ENCODE data around the gene PCGF2.
A peak's percentile ranks its signal among the peaks of the same experiment; 100 is the strongest.

PCGF2 gene

DNA sequence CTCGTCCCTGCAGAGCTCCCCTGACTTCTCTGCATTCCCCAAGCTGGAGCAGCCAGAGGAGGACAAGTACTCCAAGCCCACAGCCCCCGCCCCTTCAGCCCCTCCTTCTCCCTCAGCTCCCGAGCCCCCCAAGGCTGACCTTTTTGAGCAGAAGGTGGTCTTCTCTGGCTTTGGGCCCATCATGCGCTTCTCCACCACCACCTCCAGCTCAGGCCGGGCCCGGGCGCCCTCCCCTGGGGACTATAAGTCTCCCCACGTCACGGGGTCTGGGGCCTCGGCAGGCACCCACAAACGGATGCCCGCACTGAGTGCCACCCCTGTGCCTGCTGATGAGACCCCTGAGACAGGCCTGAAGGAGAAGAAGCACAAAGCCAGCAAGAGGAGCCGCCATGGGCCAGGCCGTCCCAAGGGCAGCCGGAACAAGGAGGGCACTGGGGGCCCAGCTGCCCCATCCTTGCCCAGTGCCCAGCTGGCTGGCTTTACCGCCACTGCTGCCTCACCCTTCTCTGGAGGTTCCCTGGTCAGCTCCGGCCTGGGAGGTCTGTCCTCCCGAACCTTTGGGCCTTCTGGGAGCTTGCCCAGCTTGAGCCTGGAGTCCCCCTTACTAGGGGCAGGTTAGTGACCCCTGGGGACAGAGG lies 31.6 kb downstream of the PCGF2 start:
- no peak for DNase-seq

DNA sequence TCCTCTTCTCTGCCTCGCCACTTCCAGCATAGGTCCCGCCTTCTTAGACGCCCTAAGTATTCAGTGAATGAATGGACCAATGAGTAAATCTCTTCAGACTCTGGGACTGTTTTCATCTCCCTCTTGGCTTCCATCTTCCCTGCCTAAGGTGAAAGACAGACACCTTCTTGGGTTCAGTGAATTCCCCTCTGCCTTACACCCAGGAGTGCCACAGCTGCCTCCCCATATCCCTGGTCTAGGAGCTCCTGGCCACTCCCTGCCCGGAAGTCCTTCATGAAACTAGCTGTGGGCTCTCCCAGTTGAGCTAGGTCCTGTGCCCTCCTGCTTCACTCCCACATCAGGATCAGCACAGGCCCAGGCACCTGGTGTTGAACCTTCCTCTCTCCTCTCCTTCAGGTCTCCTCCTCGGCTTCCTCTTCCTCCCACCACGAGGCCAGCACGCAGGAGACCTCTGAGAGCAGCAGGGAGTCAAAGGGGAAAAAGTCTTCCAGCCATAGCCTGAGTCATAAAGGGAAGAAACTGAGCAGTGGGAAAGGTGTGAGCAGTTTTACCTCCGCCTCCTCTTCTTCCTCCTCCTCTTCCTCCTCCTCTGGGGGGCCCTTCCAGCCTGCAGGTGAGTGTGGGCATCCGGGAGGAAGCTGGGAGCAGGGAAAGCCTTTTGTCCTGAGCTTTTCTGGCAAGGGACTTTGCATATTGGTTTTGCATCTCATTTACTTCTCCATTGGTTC lies 32.8 kb downstream of the PCGF2 start:
- no peak for DNase-seq

DNA sequence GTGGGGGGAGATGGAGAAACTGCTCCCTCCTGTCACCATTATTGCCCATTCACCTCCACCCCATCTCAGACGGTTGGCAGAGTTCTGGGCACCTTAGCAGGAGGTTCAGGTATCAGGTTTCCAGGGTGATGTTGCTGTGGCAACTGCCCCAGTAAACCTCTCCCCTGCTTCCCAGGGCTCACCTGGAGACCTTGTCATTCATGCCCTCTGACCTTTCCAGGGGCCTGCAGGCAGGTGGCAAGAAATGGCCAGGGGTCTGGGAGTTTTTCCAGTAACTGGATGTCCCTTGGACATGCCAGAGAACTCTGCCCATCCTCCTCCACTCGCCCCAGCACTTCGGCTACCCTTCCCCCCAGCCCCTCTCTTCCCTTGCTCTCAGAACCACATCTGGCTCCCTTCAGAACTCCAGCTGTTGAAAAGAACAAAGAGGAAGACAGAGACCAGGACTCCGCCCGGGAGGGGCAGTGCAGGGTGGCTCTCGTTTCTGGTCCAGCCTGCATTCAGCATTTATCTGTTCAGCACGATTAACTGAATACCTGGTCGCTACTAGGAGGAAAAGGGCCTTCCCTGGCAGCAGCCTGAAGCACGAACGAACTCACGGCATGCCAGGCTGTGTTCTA lies 34.6 kb downstream of the PCGF2 start:
- DNase-seq, result no peak

GRCh38 chr17:38712593-38712992 lies 35.5 kb downstream of the PCGF2 start:
- DNase-seq, result no peak

- no peak for DNase-seq
These were observed 36.2 kb downstream of the PCGF2 start for GRCh38 chr17:38711792-38712571.

- no peak for DNase-seq
These were observed 37.2 kb downstream of the PCGF2 start for GRCh38 chr17:38710985-38711384.

DNA sequence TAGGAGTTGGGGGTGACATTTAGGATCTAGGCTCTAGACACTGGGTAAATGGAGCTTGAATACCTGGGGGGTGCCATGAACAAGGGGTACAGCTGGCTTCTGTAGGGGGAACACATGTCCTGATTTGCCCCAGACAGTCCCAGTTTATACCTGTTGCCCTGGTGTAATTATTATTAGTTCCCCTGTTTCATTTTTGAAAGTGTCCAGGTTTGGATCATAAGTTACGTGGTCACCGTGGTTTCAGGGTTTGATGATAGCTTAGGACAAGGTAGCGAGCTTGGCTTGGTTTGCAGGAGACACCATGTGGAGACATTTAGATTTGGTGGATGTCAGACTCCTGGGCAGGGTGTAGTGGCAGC lies 37.6 kb downstream of the PCGF2 start:
- no peak for DNase-seq

GRCh38 chr17:38709864-38710603 lies 38.1 kb downstream of the PCGF2 start:
- DNase-seq, result no peak

DNA sequence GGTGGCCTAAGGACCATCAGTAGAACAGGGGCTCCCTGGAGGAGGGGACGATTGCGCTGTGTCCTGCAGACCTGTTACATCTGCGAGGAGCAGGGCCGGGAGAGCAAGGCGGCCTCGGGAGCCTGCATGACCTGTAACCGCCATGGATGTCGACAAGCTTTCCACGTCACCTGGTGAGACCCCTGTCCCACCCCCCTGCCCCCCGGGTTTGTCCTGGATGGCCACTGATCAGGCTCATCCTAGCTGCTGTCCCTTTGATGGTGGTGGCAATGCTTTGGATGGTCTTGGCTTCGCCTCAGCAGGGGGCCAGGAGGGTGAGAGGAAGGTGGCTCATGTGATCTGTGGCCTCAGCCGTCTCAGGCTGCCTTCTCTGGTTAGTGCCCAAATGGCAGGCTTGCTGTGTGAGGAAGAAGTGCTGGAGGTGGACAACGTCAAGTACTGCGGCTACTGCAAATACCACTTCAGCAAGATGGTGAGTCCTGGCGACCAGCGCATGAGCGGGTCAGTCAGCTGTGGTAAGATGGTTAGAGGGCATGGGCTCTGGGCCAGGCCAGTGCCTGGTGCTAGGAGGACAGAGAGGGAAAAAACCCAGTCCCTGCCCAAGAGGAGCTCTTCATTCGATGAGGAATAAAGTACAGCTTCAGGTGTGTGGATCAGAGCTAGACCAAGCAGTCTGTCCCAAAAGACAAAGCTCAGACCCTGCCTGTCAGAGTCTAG lies 38.9 kb downstream of the PCGF2 start:
- no peak for DNase-seq

- no peak for DNase-seq
These were observed 40.3 kb downstream of the PCGF2 start for GRCh38 chr17:38707678-38708351.

DNA sequence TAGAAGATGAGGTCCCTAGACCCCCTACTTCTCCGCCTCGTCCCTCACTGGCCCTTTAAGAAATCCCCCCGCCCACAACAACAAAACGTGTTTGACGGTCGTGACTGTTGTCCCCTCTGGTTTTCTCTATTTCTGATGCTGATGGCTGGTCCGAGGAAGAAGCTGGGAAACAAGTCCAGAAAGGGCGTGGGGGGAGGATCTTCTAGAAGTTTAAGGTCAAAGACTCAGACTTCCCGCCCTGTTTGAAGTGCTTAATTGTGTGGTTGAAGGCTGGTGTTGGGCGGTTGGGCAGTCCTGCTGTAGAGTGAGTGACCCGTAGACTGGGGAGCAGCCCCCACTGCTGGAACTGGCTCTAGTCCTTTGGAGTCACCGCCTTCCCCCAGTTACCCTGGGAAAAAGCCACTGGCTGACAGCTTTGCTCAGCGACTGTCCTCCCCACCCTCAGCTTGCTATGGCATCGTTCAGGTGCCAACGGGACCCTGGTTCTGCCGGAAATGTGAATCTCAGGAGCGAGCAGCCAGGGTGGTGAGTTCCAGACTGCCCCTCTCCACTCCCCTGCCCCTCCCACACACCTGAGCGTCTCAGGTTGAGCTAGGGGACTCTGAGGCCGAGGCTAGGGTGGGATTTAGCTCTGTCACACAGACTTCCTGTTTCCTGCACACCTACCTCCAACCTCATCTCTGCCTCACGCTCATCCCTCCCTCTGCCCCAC lies 41.5 kb downstream of the PCGF2 start:
- DNase-seq, result peak; percentile 57

- peak; percentile 52 for DNase-seq
These were observed 42.2 kb downstream of the PCGF2 start for GRCh38 chr17:38705803-38706504.

DNA sequence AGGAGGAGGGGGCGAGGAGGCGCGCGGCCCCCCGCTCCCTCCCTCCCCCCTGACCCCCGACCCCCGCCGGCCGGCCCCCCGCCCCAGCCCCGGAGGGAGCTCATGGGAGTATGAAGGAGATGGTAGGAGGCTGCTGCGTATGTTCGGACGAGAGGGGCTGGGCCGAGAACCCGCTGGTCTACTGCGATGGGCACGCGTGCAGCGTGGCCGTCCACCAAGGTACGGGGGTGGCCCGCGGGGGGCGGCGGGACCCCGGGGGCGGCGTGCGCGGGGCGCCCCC lies 42.7 kb downstream of the PCGF2 start:
- no peak for DNase-seq

DNA sequence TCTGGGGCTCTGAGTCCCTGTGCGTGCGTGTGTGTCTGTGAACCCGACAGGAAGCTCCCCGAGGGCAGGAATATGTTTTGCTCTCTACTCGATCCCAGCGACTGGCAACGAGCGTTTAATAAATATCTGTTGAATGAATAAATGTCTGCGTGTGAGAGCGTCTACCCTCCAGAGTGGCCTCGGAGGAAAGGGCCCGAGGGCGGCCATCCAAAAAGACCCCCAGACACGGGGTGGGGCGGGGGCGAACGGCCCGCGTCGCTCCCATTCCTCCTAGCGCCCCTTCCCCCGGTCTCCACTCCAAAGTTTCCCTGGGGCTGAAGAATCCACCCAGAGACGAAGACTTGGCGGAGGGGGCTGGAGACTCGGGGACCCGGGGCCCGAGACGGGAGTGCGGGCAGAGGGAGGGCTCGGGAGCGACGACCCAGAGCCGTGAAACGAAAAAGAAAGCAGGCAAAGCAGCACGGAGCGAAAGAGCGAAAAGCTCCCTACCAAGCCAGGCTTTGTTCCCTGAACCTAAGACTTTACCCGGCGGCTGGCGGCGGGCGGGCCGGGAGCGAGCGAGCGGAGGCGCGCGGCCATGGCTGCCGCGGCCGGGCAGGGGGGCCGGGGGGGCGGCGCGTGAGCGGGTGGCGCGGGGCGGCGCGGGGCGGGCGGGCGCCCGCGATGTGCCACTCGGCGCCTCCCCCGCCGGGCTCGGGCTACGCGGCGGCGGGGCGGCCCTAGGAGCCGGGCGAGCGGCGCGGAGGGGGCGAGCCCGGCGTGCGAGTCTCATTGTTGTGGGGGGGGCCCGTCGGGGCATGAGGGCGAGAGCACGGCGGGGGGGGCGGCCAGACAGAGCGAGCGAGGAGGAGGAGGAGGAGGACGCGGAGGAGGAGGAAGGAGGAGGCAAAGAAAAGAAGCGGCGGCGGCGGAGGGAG lies 43.3 kb downstream of the PCGF2 start, which contains the start of gene MLLT6:
MLLT6 (plus strand) TSS at position 668 of the 917 bp plus-strand sequence. CDS start 360 bp downstream, outside the sequence.
- DNase-seq, result peak; percentile 82

GRCh38 chr17:38703742-38704605 lies 44.2 kb downstream of the PCGF2 start:
- peak; percentile 85 for DNase-seq

DNA sequence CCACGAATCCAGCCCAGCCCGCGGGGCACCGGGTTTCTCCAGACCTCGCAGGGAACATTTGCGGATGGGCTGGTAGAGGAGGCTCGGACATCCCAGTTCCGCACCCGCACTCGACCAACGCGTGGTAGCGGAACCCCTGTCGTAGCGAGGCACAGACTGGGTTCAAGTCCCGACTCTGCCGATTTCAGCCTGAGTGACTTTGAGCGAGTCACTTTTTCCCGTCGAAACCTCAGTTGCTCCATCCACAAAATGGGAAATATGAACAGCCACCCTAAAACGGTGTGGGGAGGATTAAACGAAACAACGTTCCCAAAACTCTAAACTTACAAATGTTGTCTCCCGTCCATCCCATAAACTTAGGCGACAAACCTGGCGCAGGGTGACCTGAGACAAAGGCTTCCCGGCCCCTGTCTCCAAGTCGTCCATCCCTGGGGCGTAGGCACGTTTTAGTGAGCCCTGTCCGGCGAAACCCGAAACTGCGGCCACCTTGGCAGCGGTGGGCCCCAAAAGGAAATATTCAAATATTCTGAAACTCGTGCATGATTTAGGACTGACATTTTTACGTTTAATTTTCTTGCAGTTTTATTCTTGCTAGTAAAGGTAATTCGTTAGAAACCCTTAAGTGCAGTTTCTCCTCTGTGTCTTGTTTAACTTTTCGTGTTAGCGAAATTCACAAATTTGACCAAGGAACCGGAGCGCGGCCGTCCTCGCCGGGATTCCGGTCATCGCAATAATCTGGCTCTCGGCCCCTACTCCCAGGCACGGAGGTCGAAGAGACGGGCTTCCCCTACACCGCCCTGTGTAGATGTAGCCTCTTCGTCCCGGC lies 45.0 kb downstream of the PCGF2 start:
- DNase-seq, result no peak

Measured in CD4-positive, alpha-beta T cell treated with Interleukin-6 for 4 hours (primary cell).